ENCODE data around the gene FCHSD1. TPM values are rescaled to one million over a fixed set of nuclear protein-coding genes. Genes with fewer than 3 reads are reported as not detected.

FCHSD1 gene
- total RNA-seq, 1 donor from 2014 or later, result 8.7 TPM

GRCh38 chr5:141669520-141669919 is 18.3 kb upstream of the FCHSD1 start:
- no peaks in the 10 kb centered on the region for H3K9me3 Mint-ChIP-seq

GRCh38 chr5:141668601-141669265 is 17.5 kb upstream of the FCHSD1 start:
- Mint-ChIP-seq H3K4me3 (no peak overlapping the region), H3K27ac (no peak overlapping the region), H3K27me3 (ENCODE audit: insufficient read depth, low read depth) (peaks cover 5% of the 10 kb centered on the region), H3K4me1 (peaks cover 16% of the 10 kb centered on the region), H3K9me3 (no peaks in the 10 kb centered on the region), H3K36me3 (peaks cover 12% of the 10 kb centered on the region)
- TF ChIP-seq EZH2 (IDR thresholded peaks at IDR 0.05) (no peak), CTCF (IDR thresholded peaks at IDR 0.05) (no peak), EZH2phosphoT487 (IDR thresholded peaks at IDR 0.05) (no peak)
- H3K4me1 ChIP-seq, result no peaks in the 10 kb centered on the region
- DNase-seq (ENCODE audit: low spot score), result no peak
- no peak overlapping the region for H3K27ac ChIP-seq
- H3K4me3 ChIP-seq, result no peak overlapping the region
- no peak overlapping the region for H3K9ac ChIP-seq
- H3K79me2 ChIP-seq (ENCODE audit: low read depth), result no peaks in the 10 kb centered on the region
- H3F3A ChIP-seq (ENCODE audit: low read depth), result peaks cover 7% of the 10 kb centered on the region
- peaks cover 3% of the 10 kb centered on the region for H3K36me3 ChIP-seq
- no peak overlapping the region for H3K4me2 ChIP-seq
- H4K20me1 ChIP-seq (ENCODE audit: low read depth), result no peaks in the 10 kb centered on the region
- no peak overlapping the region for H2AFZ ChIP-seq (replicated peaks)
- H3K9me3 ChIP-seq (ENCODE audit: low read depth), result no peaks in the 10 kb centered on the region
- no peaks in the 10 kb centered on the region for H3K27me3 ChIP-seq

More at GRCh38 chr5:141669520-141669919, 18.3 kb upstream of the FCHSD1 start:
- H3K36me3 Mint-ChIP-seq, result peaks cover 12% of the 10 kb centered on the region
- Histone ChIP-seq H3K79me2 (ENCODE audit: low read depth) (no peaks in the 10 kb centered on the region), H3K4me1 (no peaks in the 10 kb centered on the region), H3K36me3 (peaks cover under 1% of the 10 kb centered on the region), H3K9ac (no peak overlapping the region), H4K20me1 (ENCODE audit: low read depth) (no peaks in the 10 kb centered on the region), H3K4me3 (no peak overlapping the region), H3K4me2 (no peak overlapping the region), H2AFZ (replicated peaks) (no peak overlapping the region), H3F3A (ENCODE audit: low read depth) (peaks cover 7% of the 10 kb centered on the region), H3K27me3 (no peaks in the 10 kb centered on the region), H3K27ac (no peak overlapping the region), H3K9me3 (ENCODE audit: low read depth) (no peaks in the 10 kb centered on the region)
- DNase-seq (ENCODE audit: low spot score), result no peak
- H3K27me3 Mint-ChIP-seq (ENCODE audit: insufficient read depth, low read depth), result peaks cover 5% of the 10 kb centered on the region
- no peak overlapping the region for H3K4me3 Mint-ChIP-seq
- H3K27ac Mint-ChIP-seq, result no peak overlapping the region
- H3K4me1 Mint-ChIP-seq, result peaks cover 18% of the 10 kb centered on the region
- TF ChIP-seq EZH2 (IDR thresholded peaks at IDR 0.05) (no peak), CTCF (IDR thresholded peaks at IDR 0.05) (peak; percentile 18), EZH2phosphoT487 (IDR thresholded peaks at IDR 0.05) (no peak)

DNA sequence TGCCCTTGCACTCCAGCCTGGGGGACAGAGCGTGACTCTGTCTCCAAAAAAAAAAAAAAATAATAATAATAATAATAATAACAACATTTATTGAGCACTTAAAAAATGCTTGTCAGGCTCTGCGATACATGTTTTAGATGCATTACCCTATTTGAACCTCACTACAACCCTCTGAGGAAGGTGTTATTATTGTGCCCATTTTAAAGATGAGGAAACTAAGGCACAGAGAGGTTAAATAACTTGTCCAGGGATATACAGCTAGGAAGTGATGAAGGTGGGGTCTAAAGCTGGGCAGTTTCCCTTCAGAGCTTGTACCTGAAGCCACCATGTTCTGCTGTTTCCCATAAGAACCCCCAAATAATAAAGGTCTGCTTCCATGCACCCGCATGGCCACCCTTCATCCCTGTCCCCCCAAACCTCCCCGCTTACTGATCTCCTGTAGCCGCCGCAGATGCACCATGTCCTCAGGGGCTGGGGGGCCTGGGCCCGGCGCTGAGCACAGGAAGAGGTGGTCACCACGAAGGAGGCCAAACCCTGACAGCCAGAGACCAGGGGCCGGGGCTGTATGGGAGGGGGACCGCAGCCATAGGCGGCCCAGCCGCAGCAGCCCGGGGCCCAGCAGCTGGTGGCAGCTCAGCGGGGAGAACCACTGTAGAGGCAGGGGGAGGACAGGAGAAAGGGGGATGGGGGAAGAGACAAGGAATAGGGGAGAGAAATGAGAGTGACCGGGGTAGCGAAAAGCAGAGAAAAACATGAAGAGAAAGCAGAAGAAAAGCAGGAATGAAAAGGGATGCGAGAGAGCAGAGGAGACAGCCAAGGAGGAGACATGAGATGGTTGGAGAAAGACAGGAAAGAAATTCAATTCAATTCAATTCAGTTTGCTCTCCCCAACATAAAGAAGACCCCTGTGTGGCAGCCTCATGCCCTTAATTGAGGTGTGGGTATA is 15.1 kb upstream of the FCHSD1 start:
- Mint-ChIP-seq H3K27me3 (ENCODE audit: insufficient read depth, low read depth) (peaks cover 5% of the 10 kb centered on the region), H3K27ac (no peak overlapping the region), H3K36me3 (peaks cover 15% of the 10 kb centered on the region), H3K4me3 (no peak overlapping the region), H3K9me3 (no peaks in the 10 kb centered on the region), H3K4me1 (peaks cover 7% of the 10 kb centered on the region)
- Histone ChIP-seq H3K36me3 (peaks cover 3% of the 10 kb centered on the region), H4K20me1 (ENCODE audit: low read depth) (no peaks in the 10 kb centered on the region), H3K9me3 (ENCODE audit: low read depth) (no peaks in the 10 kb centered on the region), H3K79me2 (ENCODE audit: low read depth) (no peaks in the 10 kb centered on the region), H3K27ac (no peak overlapping the region), H3K4me2 (no peak overlapping the region), H2AFZ (replicated peaks) (no peak overlapping the region), H3K4me3 (no peak overlapping the region), H3K27me3 (no peaks in the 10 kb centered on the region), H3K9ac (no peak overlapping the region), H3F3A (ENCODE audit: low read depth) (peaks cover 7% of the 10 kb centered on the region), H3K4me1 (no peaks in the 10 kb centered on the region)
- no peak for DNase-seq (ENCODE audit: low spot score)
- TF ChIP-seq EZH2 (IDR thresholded peaks at IDR 0.05) (no peak), CTCF (IDR thresholded peaks at IDR 0.05) (no peak), EZH2phosphoT487 (IDR thresholded peaks at IDR 0.05) (no peak)
